ES-I3 (cell line): ENCODE data around the gene AKIRIN1.
"Not testable (repeated sequence)": the region's sequence is repeated elsewhere in the genome, so short reads cannot be mapped to it uniquely, and the experiment has no call there.

ENCODE experiments used
- H3K36me3 ChIP-seq: 2 replicates; pipeline ENCODE4 v1.6.1; 2013; ENCODE audit warnings: mild to moderate bottlenecking, low read length, control low read depth, moderate library complexity; ENCODE audit not compliant: insufficient read depth
- H3K4me1 ChIP-seq: 2 replicates; pipeline ENCODE4 v1.6.1; 2013; ENCODE audit warnings: mild to moderate bottlenecking, control low read depth, low read length; ENCODE audit not compliant: insufficient read depth
- H3K9ac ChIP-seq: 2 replicates; pipeline ENCODE4 v1.6.1; 2013; ENCODE audit warnings: low read depth, mild to moderate bottlenecking, low read length, moderate library complexity
- H3K9me3 ChIP-seq: 2 replicates; pipeline ENCODE4 v1.6.1; 2013; ENCODE audit warnings: mild to moderate bottlenecking, low read length, moderate library complexity; ENCODE audit not compliant: control insufficient read depth, insufficient read depth

The AKIRIN1 gene

DNA sequence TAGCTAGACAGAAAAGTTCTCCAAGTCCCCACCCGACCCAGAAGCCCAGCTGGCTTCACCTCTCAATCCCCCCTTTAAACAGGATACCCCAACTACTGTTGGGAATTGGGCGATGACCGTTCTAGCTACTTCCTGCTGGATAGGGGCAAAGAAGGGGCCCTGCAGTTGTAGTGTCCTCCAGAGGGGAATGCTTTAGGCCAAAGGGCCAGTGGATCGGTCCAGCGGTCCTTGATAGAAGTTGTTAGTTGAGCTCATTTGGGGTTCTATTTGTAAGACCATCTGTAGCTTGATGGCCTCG lies 12.9 kb upstream of the AKIRIN1 start:
- not testable (repeated sequence) for H3K36me3 ChIP-seq, H3K4me1 ChIP-seq, H3K9ac ChIP-seq, H3K9me3 ChIP-seq

GRCh38 chr1:38979380-38979779 lies 11.7 kb upstream of the AKIRIN1 start:
- not testable (repeated sequence) for H3K9me3 ChIP-seq, H3K36me3 ChIP-seq, H3K4me1 ChIP-seq, H3K9ac ChIP-seq

DNA sequence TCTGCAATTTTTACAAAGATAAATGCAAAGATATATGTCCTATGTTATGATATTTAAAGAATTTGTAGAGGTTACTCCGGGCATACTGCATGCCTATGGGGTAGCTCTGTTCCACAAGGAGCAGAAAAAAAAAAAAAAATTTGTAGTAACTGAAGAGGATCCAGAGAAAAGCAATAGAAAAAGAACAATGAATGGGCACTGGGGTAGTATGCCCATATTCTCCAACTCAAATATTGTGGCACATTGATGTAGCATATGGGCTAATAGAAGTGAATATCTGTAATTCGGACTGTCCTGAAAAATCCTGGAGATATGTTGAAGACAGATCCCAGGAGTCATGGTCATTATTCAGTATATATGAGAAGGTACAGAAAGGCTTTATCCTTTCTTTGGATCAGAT lies 1.1 kb upstream of the AKIRIN1 start:
- H3K9me3 ChIP-seq = no peaks in the 10 kb centered on the region
- peaks cover 15% of the 10 kb centered on the region for H3K36me3 ChIP-seq
- peak overlapping the region; percentile 62 for H3K9ac ChIP-seq
- H3K4me1 ChIP-seq = peaks cover 37% of the 10 kb centered on the region

DNA sequence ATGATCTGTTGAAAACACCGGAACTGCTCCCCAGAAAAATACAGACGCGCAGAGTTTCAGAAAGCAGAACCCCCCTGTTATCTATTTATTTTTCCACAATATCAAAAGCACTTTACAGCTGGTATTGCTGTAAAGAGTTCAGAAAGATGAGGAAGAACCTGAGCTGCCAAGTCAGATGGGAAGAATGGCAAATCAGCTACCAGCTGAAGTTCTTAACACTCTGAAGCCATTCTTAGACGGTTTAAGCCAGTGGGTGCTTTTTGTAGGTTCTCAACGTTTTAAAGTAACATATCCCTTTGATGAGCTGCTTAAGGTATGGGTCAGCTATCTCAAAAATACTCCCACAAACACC lies 714 bp upstream of the AKIRIN1 start:
- Histone ChIP-seq H3K36me3 (peaks cover 17% of the 10 kb centered on the region), H3K9ac (peak overlapping the region; percentile 62), H3K4me1 (peaks cover 38% of the 10 kb centered on the region), H3K9me3 (no peaks in the 10 kb centered on the region)

DNA sequence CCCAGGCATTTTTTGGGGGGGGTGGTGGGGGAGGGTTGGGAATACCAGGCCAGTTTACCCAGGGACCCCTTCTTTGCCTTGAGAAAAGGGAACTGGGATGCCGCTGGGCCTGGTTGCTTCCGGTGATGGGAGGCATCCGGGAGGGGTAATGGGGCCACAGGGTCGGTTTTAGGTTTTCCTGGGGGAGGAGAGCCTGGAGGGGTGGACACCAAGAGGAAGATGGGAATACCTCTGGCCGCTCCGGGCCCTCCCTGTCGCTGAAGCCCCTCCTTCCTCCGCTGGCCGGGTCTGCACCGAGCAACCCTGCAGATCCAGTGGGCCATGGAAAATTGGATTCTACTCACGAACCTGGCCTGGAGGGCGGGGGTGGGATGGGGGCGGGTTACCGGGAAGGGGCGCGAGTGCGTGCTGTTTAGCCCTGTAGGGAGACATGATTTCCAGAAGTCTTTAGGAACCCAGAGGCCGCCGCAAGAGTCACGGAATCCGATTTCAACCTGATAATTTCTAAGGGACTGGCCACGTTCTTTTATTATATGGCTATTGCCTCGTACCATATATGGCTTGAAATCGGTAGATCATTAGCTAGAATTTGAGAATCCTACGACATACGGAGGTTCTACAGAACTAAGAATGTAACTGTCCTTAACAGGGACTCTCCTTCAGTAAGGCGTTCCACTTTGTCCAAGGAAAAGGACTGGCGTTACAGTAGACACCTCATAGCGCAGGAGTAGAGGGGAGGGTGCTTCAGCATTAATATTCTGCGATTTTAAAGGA lies 749 bp downstream of the AKIRIN1 start:
- Histone ChIP-seq H3K9me3 (no peaks in the 10 kb centered on the region), H3K9ac (peak overlapping the region; percentile 72), H3K4me1 (peaks cover 31% of the 10 kb centered on the region)

GRCh38 chr1:38992412-38993111 lies 1.5 kb downstream of the AKIRIN1 start:
- Histone ChIP-seq H3K9ac (peak overlapping the region; percentile 72), H3K9me3 (no peaks in the 10 kb centered on the region), H3K4me1 (peaks cover 38% of the 10 kb centered on the region), H3K36me3 (peaks cover 17% of the 10 kb centered on the region)

More for the DNA sequence above, 749 bp downstream of the AKIRIN1 start:
- H3K36me3 ChIP-seq = peaks cover 17% of the 10 kb centered on the region

DNA sequence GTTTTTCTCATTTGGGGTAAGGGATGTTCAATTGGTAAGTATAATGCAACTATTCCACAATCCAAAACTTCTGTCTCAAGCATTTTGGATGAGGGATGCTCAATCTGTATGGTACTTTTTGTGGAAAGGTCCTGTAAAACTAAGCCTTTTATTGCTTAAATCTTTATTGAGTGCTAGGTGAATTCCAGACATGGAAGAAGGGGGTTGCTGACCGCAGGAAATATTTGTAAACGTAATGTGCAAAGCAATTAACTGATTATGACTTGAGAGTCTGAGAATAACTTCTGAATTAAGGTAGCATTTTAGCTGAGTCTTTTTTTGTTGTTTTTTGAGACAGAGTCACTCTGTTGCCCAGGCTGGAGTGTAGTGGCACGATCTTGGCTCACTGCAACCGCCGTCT lies 3.1 kb downstream of the AKIRIN1 start:
- Histone ChIP-seq H3K9me3 (no peaks in the 10 kb centered on the region), H3K4me1 (peaks cover 47% of the 10 kb centered on the region), H3K36me3 (peaks cover 21% of the 10 kb centered on the region), H3K9ac (no peak overlapping the region)

DNA sequence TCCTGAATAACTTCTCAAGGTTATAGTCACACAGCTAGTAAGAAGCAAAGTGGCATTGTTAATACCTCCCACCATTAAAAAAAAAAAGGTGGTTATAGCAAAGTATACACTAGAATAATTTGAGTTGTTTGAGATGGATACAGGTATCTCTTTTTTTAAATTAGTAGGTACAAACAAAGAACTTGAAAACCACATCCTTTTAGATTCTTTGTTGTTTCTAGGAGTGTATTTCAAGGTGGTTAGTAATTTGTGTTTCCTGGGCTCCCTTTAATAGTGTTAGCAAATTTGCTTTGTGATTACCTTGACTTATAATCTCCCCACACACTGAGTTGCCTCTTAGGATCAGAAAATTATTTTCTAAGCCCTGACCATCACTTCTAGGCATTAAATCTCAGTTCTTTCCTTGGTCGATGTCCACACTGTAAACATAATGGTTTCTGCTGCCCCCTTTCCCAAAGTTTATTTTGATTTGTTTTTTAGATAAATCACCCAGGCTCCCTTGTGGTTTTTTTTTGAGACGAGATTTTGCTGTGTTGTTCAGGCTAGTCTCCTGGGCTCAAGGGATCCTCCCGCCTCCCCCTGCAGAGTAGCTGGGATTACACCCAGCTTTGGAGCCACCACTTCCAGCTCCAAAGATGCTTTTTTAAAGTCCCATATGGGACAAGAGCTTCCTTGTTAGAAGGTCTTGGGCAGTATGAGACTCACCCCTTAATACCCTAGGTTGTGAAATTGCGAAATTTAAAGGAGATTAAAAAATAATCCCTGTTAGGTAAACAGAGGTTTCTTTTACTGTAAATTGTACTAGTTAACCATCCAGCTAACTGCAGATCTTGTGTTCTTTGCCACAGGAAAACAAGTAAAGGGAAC lies 6.2 kb downstream of the AKIRIN1 start:
- Histone ChIP-seq H3K9ac (no peak overlapping the region), H3K9me3 (no peaks in the 10 kb centered on the region), H3K4me1 (peaks cover 57% of the 10 kb centered on the region), H3K36me3 (peaks cover 31% of the 10 kb centered on the region)

GRCh38 chr1:38997901-38998190 lies 6.8 kb downstream of the AKIRIN1 start:
- Histone ChIP-seq H3K36me3 (peaks cover 31% of the 10 kb centered on the region), H3K9ac (no peak overlapping the region), H3K9me3 (no peaks in the 10 kb centered on the region), H3K4me1 (peaks cover 58% of the 10 kb centered on the region)

- H3K36me3 ChIP-seq = peaks cover 47% of the 10 kb centered on the region
- H3K4me1 ChIP-seq = peaks cover 45% of the 10 kb centered on the region
- no peaks in the 10 kb centered on the region for H3K9me3 ChIP-seq
- H3K9ac ChIP-seq = no peak overlapping the region
Observed at GRCh38 chr1:39001516-39002421, 10.7 kb downstream of the AKIRIN1 start.

GRCh38 chr1:39003281-39003680 lies 12.2 kb downstream of the AKIRIN1 start:
- H3K9ac ChIP-seq = no peak overlapping the region
- H3K36me3 ChIP-seq = peaks cover 56% of the 10 kb centered on the region
- peaks cover 30% of the 10 kb centered on the region for H3K4me1 ChIP-seq
- no peaks in the 10 kb centered on the region for H3K9me3 ChIP-seq

DNA sequence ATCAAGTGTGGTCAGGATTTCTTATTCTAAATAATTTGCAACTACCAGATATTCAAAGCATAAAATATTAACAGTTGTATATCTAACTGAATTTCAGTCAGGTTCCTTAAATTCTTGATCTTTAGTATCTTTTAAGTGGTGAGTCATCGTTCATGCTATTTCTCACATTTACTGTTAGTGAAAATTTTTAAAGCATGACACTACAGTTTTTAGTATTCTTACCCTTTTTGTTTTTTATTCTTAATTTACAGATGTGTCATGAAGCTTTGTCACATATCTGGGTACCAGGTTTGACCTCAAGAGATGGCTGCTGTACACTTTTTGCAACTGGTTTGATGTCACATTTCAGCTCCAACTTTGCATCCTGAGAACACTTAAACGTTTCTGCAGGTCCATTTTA lies 12.7 kb downstream of the AKIRIN1 start:
- H3K4me1 ChIP-seq = peaks cover 29% of the 10 kb centered on the region
- H3K9me3 ChIP-seq = no peaks in the 10 kb centered on the region
- H3K9ac ChIP-seq = no peak overlapping the region
- H3K36me3 ChIP-seq = peaks cover 61% of the 10 kb centered on the region

GRCh38 chr1:39006287-39006686 lies 15.2 kb downstream of the AKIRIN1 start:
- peaks cover 54% of the 10 kb centered on the region for H3K36me3 ChIP-seq
- peaks cover 11% of the 10 kb centered on the region; the same call in 1 of the 2 replicates for H3K4me1 ChIP-seq
- no peak overlapping the region for H3K9ac ChIP-seq
- H3K9me3 ChIP-seq = no peaks in the 10 kb centered on the region
